Right ventricle myocardium superior (tissue), 1 donor: ENCODE data around the gene RANBP17. TPM values are rescaled to one million over a fixed set of nuclear protein-coding genes. Genes with fewer than 3 reads are reported as not detected.

Experiments
- total RNA-seq: library from RNA; stranded (reverse); fragmentation: NEBNext Ultra II Directional; extraction: Animal tissue kit (Norgen Biotek cat#: 25700); gene quantifications from one replicate; pipeline ENCODE4 v1.2.1, GENCODE V29; 2021
- donor health status: DM: no; HTN: yes; CAD: no; lungs with severe emphysema.

The RANBP17 gene
- total RNA-seq, 1 donor from 2014 or later = 2.9 TPM

Other genes starting within 250 kb of the RANBP17 start
- gene GABRP, start 78.3 kb upstream of the RANBP17 start, total RNA-seq = 0.13 TPM